ENCODE results near the gene AKAP6.
"Not testable (repeated sequence)": the region's sequence is repeated elsewhere in the genome, so short reads cannot be mapped to it uniquely, and the experiment has no call there.

Gene AKAP6

GRCh38 chr14:32786886-32787285, 457.8 kb downstream of the AKAP6 start:
- no peak overlapping the region for H3K4me3 ChIP-seq (ENCODE audit: low read length)
- TF ChIP-seq, protein P1, sequence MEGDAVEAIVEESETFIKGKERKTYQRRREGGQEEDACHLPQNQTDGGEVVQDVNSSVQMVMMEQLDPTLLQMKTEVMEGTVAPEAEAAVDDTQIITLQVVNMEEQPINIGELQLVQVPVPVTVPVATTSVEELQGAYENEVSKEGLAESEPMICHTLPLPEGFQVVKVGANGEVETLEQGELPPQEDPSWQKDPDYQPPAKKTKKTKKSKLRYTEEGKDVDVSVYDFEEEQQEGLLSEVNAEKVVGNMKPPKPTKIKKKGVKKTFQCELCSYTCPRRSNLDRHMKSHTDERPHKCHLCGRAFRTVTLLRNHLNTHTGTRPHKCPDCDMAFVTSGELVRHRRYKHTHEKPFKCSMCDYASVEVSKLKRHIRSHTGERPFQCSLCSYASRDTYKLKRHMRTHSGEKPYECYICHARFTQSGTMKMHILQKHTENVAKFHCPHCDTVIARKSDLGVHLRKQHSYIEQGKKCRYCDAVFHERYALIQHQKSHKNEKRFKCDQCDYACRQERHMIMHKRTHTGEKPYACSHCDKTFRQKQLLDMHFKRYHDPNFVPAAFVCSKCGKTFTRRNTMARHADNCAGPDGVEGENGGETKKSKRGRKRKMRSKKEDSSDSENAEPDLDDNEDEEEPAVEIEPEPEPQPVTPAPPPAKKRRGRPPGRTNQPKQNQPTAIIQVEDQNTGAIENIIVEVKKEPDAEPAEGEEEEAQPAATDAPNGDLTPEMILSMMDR (conservative IDR thresholded peaks at IDR 0.05; ENCODE audit: low read length), result no peak
- no peak for DNase-seq (ENCODE audit: low read depth)

DNA sequence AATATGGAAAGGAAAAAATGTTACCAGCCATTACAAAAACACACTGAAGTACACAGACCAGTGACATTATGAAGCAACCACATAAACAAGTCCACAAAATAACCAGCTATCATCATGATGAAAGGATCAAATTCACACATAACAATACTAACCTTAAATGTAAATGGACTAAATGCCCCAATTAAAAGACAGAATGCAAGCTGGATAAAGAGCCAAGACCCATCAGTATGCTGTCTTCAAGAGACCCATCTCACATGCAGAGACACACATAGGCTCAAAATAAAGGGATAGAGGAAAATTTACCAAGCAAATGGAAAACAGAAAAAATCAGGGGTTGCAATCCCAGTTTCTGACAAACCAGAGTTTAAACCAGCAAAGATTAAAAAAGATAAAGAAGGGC, 463.9 kb downstream of the AKAP6 start:
- not testable (repeated sequence) for DNase-seq (ENCODE audit: low read depth); H3K4me3 ChIP-seq (ENCODE audit: low read length)

- TF ChIP-seq, protein P1 (conservative IDR thresholded peaks at IDR 0.05; ENCODE audit: low read length), result no peak
- H3K4me3 ChIP-seq (ENCODE audit: low read length), result no peak overlapping the region
- no peak for DNase-seq (ENCODE audit: low read depth)
Observed at GRCh38 chr14:32800320-32800719, 471.2 kb downstream of the AKAP6 start.

GRCh38 chr14:32802295-32802694, 473.2 kb downstream of the AKAP6 start:
- TF ChIP-seq, protein P1 (conservative IDR thresholded peaks at IDR 0.05; ENCODE audit: low read length), result no peak
- H3K4me3 ChIP-seq (ENCODE audit: low read length), result no peak overlapping the region
- no peak for DNase-seq (ENCODE audit: low read depth)

DNA sequence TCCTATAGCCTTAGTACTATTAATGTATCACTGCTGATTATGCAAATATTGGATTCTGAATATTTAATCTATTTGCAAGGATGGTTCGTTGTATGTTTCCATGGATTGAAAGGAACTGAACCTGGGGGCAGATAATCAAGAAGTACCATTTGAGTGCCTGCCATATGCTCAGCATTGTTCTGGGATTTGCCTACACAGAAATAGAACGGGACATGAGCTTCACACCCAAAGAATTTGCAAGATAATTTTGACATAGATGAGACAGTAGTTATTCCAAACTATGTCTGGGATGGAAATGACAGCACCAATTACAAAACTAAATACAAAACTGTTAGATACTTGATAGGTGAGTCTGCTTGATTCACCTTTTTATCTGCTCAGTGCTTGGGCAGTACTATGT, 476.9 kb downstream of the AKAP6 start:
- no peak for DNase-seq (ENCODE audit: low read depth)
- TF ChIP-seq, protein P1 (conservative IDR thresholded peaks at IDR 0.05; ENCODE audit: low read length), result no peak
- no peak overlapping the region for H3K4me3 ChIP-seq (ENCODE audit: low read length)

- peak; percentile 36 for DNase-seq (ENCODE audit: low read depth)
- TF ChIP-seq, protein P1 (conservative IDR thresholded peaks at IDR 0.05; ENCODE audit: low read length), result no peak
- H3K4me3 ChIP-seq (ENCODE audit: low read length), result no peak overlapping the region
Observed at GRCh38 chr14:32808644-32809043, 479.5 kb downstream of the AKAP6 start.

DNA sequence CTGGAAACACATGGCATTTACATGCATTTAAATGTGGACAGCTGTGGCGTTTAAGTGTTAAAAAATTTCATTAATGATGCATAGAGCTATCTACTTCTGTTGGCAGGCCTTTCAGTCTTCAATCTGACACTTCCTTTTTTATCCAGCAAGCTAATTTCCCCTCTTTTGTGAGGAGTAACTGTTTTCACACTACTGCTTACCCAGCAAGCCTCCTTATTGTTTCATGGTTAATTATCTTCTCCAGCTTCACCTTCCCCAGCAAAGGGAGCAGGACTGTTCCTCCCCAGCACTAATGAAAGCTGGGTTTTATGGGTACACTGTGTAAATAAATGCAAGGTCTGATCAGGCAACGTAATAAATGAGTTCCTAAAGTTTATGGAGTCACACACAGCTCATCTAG, 480.2 kb downstream of the AKAP6 start:
- no peak overlapping the region for H3K4me3 ChIP-seq (ENCODE audit: low read length)
- no peak for DNase-seq (ENCODE audit: low read depth)
- TF ChIP-seq, protein P1 (conservative IDR thresholded peaks at IDR 0.05; ENCODE audit: low read length), result no peak

GRCh38 chr14:32813401-32813800, 484.3 kb downstream of the AKAP6 start:
- TF ChIP-seq, protein P1 (conservative IDR thresholded peaks at IDR 0.05; ENCODE audit: low read length), result no peak
- no peak for DNase-seq (ENCODE audit: low read depth)
- no peak overlapping the region for H3K4me3 ChIP-seq (ENCODE audit: low read length)
